ENCODE results near the gene PGC.

The PGC gene

DNA sequence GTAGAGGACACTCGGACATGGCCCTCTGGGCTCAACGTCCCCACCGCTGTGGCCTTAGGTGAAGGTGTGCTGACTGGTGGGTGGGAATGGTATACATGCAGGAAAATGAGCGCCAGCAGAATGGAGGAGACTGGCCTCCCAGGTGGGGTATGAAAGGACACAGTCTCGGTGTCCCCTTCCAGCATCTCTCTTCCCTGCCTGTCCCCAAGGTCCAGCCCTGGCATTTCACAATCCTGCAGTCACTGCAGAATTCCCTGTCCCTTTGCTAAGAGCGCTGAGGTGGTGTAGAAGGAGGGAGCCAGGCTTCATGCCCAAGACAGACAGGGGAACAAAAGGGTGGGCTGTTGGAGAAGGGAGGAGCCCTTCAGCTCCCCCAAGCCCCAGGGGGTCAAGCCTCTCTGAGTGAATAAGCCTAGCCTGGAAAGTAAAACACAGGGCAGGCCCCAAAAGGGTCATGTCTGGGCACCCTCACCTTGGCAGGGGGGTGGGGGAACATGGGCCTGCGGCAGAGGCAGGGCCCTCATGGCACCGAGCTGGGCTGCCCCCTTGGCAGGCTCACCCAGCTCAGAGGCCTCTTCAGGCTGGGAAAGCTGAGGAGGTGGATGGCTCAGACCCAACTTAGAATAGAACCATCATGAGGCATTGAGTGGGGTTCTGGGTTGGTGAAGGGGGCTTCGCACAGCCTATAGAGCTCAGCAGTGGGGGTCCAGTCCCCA, 35.7 kb downstream of the PGC start:
- DNase-seq = no peak

DNA sequence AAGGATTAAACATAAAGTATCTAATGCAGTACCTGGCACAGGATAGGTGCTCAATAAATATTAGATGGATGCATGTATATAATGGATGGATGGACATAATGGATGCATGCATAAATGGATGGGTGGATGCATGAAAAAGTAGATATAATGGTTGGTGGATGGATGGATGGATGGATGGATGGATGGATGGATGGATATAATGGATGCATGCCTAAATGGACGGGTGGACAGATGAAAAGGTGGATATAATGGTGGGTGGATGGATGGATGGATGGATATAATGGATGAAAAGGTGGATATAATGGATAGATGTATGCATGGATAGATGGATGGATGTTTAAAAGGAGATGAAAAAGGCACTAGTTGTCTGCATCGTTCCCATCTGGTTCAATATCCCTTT, 37.8 kb downstream of the PGC start:
- DNase-seq = no peak

DNA sequence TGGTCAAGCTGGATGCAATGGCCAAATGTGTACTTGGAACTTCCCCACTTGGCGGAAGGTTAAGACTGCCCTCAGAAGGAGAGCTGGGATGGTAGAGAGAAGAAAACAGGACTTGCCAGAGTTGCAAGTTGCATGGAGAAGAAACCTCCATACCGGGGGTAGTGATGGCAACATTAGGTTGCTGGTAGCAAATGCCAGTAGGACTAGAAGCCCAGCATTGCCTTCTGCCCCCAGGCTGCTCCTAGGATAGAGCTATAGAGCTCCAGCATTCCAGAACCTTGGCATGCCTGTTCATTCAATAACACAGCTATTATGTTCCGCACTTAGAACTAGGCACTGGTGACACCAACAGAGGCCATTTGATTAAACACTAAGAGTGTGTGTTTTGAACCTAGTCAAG, 38.3 kb downstream of the PGC start:
- DNase-seq = no peak

DNA sequence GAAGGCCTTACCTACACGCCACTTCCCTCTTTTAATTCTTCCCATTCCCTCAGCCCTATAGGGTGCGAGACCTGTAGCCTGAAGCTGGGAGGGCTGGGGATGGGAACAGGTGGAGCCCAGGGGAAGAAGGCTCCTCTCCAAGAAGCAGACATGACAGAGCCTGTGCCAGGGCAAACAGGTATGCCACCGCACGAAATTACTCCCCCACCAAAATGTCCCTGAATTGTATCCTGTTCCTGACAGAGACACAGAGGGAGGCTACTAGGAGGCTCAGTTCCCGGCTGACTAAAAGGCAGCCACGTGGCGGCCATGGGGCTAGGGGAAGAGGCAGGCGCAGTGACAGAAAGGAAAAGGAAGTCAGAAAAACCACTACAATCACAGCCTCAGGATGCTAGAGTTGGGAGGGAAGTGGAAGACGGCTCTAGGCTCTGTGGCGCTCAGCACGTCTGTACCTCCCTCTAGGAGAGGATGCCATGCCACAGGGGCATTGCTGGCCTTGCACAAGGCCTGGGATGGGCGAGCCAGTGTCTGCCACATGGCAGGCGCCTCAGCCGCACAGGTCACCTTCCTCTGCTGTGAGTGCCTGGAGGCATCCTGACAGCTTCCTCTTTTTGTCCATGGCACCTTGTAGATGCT, 39.5 kb downstream of the PGC start:
- DNase-seq = peak; percentile 64

GRCh38 chr6:41706876-41707564, 40.2 kb downstream of the PGC start:
- peak; percentile 62 for DNase-seq

GRCh38 chr6:41705996-41706835, 41.0 kb downstream of the PGC start:
- DNase-seq = peak; percentile 87

GRCh38 chr6:41705311-41705995, 41.7 kb downstream of the PGC start:
- DNase-seq = no peak

DNA sequence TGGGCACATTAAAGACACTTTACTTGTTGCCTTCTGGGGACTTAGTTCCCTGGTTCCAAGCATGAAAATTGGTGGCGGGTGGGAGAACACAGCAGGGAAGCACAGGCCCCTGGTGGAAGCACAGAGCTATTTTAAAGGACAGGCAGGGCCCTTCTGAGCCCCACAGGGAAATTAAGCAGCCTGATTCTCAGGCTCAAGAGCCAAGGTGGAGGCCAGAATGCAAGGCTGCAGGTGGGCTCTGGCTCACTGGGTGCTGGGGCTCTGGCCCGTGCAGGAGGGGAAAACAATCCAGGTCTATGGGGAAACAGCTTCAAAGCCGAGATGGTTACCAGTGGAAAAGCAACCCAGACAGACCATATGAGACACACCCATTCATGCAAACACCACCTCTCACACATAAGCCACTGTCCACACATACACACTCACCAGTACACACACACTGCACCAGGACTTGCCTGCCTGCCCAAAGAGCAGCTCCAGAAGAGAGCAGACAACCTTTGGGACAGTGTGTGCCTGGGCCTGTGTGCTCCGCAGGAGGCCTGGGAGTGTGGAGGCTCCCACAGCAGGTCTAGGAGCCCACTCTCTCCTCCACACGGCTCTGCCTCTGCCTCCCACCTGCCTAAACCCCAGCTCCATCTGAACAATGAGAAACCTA, 42.4 kb downstream of the PGC start:
- DNase-seq = no peak

DNA sequence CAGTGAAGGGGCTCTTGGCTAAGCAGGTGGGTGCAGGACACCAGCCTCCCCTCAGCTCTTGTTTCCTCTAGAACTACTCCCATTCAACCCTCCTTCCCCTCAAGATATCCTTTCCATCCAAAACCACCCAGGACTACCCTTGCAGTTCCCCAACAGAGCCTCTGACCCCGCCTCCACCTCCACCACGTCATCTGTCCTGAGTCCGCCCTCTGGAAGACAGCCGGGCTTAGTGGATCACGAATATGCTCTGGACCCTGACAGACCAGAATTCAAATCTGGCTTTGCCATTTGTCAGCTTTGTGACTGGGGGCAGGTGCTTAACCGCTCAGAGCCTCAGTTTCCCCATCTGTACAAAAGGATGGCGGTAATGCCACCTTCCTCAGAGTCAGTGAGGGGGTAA, 43.2 kb downstream of the PGC start:
- DNase-seq = no peak

DNA sequence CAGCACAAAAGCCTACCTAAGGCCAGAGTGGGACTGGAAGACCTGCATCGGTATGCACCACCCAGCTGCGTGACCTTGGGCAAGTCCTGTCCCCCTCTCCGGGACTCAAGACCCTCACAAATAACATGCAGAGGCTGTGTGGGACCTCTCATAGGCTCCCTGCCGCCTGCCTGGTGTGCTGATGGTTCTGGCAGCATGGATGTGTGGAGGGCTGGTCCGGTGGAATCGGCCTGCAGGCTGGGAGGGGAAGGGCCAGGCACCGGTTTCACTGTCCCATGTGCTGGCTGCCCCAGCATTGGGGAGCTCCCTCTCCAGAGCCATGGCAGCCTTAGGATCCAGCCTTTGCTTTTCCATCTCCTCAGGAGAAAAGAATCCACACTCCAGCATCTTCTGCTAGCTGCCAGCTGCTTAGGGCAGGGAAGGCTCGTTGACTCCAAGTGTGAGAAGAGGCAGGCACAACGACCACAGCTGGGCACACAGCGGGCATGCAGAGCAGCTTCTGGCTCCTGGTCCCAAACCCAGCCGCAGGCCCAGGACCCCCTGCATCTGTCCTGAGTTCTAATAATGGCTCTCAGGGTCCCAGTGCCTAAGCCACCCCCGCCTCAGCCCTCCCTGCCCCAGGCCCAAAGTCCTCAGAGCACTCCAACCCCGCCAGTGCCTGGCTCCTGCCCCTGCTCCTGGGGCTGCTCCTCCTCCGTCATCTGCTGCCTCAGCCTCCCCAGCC, 44.3 kb downstream of the PGC start:
- DNase-seq = no peak

DNA sequence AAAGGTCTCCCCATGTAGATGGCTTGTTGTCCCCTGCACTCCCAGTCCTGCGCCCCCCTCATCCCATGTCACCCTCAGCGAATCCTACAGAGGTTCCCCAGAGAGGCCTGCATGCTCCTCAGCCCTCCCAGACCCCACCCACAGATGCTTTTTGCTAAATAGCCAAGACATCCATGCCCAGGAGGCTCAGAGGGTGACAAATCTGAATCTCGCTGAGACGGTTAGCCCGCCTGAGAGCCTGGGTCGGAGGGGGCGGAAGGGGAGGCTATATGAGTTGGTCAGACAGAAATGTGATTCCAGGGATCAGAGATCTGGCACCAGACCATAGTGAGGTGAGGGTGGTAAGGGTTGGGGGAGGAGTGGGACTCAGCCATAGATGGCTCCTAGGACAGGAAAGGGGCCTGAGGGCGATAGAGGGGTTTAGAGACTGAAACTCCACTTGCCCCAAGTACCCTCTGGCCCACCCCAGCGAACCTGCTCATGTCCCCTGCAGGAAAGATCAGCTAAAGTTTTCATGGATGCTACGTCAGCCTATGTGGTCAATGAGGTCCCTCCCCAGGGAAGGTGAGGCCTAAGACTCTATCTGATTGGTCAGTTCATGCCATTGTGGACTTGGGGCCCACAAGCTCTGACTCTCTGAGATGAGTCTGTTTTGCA, 45.0 kb downstream of the PGC start:
- no peak for DNase-seq

GRCh38 chr6:41700463-41701347, 46.5 kb downstream of the PGC start:
- no peak for DNase-seq

- DNase-seq = no peak
Observed at GRCh38 chr6:41699063-41699462, 48.1 kb downstream of the PGC start.

DNA sequence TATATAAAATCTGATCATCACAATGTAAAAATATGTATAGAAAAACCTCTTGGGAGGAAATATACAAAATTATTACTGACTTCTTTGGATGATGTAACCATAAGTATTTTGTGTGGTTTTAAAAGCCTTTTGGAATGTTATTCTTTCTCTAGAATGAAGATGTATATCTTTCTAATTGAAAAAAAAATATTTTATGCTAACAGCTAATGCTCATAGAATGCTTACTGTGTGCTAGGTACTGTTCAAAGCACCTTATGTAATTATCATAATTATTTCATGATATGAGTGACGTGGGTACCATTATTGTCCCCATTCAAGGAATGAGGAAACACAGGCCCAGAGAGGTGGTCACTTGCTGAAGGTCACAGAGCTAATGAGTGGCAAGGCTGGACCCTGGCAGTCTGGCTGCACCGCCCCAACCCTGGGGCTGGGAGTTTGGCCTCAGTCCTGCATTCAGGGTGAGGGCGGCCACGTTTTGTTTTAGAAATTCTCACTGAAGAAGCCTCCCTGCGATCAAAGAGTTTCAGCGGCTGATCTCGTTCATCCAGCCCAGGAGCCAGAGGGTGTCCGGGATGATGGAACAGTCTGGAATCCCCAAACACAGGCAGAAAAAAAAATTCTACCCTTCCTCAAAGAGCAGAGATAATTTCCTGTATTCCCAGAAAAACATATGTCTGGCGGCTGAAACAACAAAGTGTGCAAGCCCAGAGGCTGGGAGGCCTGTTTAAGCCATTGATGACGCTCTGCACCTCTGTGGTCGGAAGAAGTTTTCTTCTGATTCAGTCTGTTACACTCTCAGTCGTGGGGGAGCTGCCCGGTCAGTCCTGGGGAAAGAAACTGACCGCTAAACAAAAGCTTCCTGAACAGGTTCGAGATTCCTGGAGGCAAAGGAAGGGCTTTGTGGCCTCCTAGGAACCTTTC, 49.1 kb downstream of the PGC start:
- DNase-seq = no peak

DNA sequence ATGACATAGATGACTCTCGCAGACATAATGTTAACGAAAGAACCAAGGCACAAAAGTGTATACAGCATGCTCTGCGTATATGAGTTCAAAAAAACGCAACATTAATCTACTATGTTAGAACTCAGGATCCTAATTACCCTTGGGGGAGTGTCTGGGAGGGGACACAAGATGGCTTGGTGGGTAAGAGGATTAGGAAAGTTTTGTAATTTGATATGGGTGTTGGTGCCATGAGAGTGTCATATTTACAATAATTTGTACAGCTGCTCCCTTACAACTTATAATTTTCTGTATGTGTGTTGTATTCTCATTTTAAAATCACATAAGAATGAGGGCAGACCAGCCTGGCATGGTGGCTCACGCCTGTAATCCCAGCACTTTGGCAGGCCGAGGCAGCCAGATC, 50.4 kb downstream of the PGC start:
- DNase-seq = no peak

DNA sequence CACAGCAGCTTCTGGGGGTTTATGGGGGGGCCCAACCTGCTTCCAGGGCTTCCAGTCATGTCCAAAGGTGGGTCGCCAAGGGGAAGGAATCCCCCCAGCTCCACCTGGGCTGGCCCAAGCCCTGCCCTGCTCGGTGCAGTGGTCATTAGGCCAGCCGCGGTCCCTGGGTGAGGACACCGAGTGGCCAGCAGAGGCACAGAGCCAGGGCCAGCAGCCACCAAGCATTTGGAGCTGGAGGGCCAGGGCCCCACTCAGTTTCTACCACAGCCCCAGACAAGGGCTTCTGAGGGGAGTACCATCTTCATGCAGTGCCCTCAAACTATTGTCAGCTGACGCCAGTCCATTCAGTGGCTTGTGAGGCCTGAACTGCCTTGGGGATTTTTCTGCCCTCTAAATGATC, 51.4 kb downstream of the PGC start:
- no peak for DNase-seq

DNA sequence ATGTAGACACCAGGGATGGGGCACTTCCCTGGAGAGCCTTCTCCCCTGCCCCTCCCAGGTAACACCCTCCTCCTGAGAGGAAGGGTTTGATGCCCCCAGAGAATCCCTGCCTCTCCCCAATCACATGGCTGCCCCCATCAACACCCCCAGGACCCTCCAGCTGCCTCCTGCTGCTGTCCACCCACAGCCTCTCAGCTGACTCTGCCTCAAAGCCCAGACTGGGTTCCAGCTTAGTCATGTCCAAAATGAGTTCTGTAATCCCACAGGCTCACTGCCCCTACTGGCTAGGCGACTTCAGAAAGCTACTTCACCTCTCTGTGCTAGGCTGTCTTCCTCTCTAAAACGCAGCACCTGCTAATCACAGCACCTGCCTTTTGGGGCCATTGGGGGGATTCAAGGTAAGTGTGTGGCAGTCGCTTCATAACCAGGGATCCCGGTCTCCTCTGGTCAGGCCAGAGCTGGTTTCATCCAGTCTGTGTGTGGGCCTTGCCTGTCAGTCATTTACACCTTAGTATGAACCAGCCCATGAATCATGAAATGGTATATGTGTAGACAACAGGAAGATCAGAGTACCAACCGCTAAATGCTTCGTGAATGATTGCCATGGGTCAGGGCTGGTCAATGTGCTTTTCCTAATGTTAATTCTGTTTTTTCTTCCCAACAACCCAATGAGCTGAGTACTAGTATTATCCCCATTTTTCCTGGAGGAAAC, 52.2 kb downstream of the PGC start:
- no peak for DNase-seq

All from activated CD8-positive, alpha-beta memory T cell treated with anti-CD3 and anti-CD28 coated beads, Interleukin-2, amount 50 U/mL, for 48 hours (primary cell).